Fibroblast of lung (primary cell): ENCODE results near the gene CORO6. TPM values are rescaled to one million over a fixed set of nuclear protein-coding genes. Genes with fewer than 3 reads are reported as not detected.
A peak's percentile ranks its signal among the peaks of the same experiment; 100 is the strongest.

ENCODE experiments used
- DNase-seq, 2 donors: peaks; one replicate each; pipeline versions ENCODE4 v3.0.0 to v3.0.0-alpha.2; 2010; ENCODE audit warnings: low read depth in 2 of 2
- H2AFZ ChIP-seq: 2 replicates; pipeline ENCODE4 v1.5.1; 2012; ENCODE audit warnings: low read length, control low read depth, inconsistent platforms
- H3K27ac ChIP-seq: 2 replicates; pipeline ENCODE4 v1.5.1; 2011; ENCODE audit warnings: low read length, control low read depth; ENCODE audit not compliant: insufficient read depth
- H3K27me3 ChIP-seq: 2 replicates; pipeline ENCODE4 v1.5.1; 2011; ENCODE audit warnings: mild to moderate bottlenecking, low read length; ENCODE audit not compliant: control insufficient read depth, insufficient read depth
- H3K36me3 ChIP-seq: 2 replicates; pipeline ENCODE4 v1.5.1; 2011; ENCODE audit warnings: low read length; ENCODE audit not compliant: control insufficient read depth, insufficient read depth
- H3K4me1 ChIP-seq: 2 replicates; pipeline ENCODE4 v1.5.1; 2011; ENCODE audit warnings: low read length; ENCODE audit not compliant: control insufficient read depth, insufficient read depth; ENCODE audit errors: extremely low read depth
- H3K4me2 ChIP-seq: 2 replicates; pipeline ENCODE4 v1.5.1; 2011; ENCODE audit warnings: low read length, control low read depth; ENCODE audit not compliant: insufficient read depth; ENCODE audit errors: extremely low read depth
- H3K4me3 ChIP-seq, 4 experiments: fragments of 200-600 bp in 1 of 4; sonication (generic) in 1 of 4; replicated peaks in 1 of 4; 2 replicates each; pipeline ENCODE4 v1.5.1; 2011 to 2016; ENCODE audit warnings: low read length in 4 of 4, low read depth in 3 of 4, mild to moderate bottlenecking in 3 of 4, control low read depth in 2 of 4, inconsistent platforms in 1 of 4, mixed read lengths in 1 of 4; ENCODE audit not compliant: insufficient read depth in 1 of 4; ENCODE audit errors: control extremely low read depth in 1 of 4
- H3K79me2 ChIP-seq: 2 replicates; pipeline ENCODE4 v1.5.1; 2012; ENCODE audit warnings: mild to moderate bottlenecking, low read length, inconsistent platforms; ENCODE audit not compliant: control insufficient read depth, insufficient read depth
- H3K9ac ChIP-seq: 2 replicates; pipeline ENCODE4 v1.5.1; 2011; ENCODE audit warnings: mild to moderate bottlenecking, low read length, control low read depth; ENCODE audit not compliant: insufficient read depth
- H3K9me3 ChIP-seq: 2 replicates; pipeline ENCODE4 v1.5.1; 2012; ENCODE audit warnings: low read depth, low read length; ENCODE audit not compliant: control insufficient read depth, insufficient read depth
- H4K20me1 ChIP-seq: 2 replicates; pipeline ENCODE4 v1.5.1; 2011; ENCODE audit warnings: low read length; ENCODE audit not compliant: control insufficient read depth, insufficient read depth; ENCODE audit errors: extremely low read depth
- EZH2 ChIP-seq: IDR thresholded peaks from 2 replicates; pipeline ENCODE4 v1.5.1; 2012; ENCODE audit warnings: low read length, control low read depth, mild to moderate bottlenecking; ENCODE audit errors: missing control alignments
- polyA plus RNA-seq, 2 donors: library from polyadenylated mRNA; depleted of rRNA in 1 of 2; stranded (reverse) in 1 of 2; unstranded in 1 of 2; fragments of >200 nt; gene quantifications; 2 replicates each; pipeline ENCODE4 v1.2.1, GENCODE V29; 2011 to 2012; ENCODE audit warnings: missing spikeins in 1 of 2
- total RNA-seq: library from RNA; depleted of rRNA; stranded (reverse); fragments of >200 nt; gene quantifications from 2 replicates; pipeline ENCODE4 v1.2.1, GENCODE V29; 2014
- TF ChIP-seq, protein P1 (sequence below), 2 donors: IDR thresholded peaks in 1 of 2; conservative IDR thresholded peaks in 1 of 2; 1 replicate in 1 of 2; 2 replicates in 1 of 2; pipeline ENCODE4 v1.5.1; 2011 to 2012; ENCODE audit warnings: low read length in 2 of 2, control low read depth in 1 of 2, inconsistent platforms in 1 of 2, low read depth in 1 of 2, mild to moderate bottlenecking in 1 of 2

CORO6 gene
- total and polyA plus RNA-seq, 2 donors (not counting 1 experiment from before 2014, with no cell fraction given), result 8.0 to 19.3 TPM

DNA sequence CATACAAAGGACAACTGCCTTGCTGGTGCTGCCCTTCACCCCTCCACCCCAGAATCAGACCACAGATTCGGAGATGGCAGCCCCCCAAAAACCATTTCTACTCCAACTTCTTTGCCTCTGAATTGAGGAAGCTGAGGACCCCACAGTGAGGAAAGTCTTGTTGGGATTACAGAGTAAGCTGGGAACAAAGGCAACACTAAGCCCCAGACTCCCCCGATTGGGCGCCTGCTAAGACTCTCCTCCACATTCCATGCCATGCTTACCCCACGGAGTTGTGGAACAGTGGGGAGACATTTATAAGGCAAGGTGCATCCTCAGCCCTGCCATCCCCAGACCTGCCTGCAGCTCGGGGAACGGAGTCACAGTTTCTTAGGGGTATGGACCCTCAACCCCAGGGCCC is 35.1 kb downstream of the CORO6 start:
- Histone ChIP-seq H2AFZ (no peak overlapping the region), H4K20me1 (no peaks in the 10 kb centered on the region), H3K4me1 (peaks cover 19% of the 10 kb centered on the region), H3K4me2 (peak overlapping the region; percentile 94), H3K9me3 (no peaks in the 10 kb centered on the region), H3K36me3 (peaks cover 8% of the 10 kb centered on the region), H3K4me3 (peak overlapping the region; percentile 72 to 85 (median 80)), H3K79me2 (peaks cover 52% of the 10 kb centered on the region), H3K27ac (no peak overlapping the region), H3K9ac (no peak overlapping the region), H3K27me3 (no peaks in the 10 kb centered on the region)
- TF ChIP-seq EZH2, result no peak
- TF ChIP-seq, protein P1, sequence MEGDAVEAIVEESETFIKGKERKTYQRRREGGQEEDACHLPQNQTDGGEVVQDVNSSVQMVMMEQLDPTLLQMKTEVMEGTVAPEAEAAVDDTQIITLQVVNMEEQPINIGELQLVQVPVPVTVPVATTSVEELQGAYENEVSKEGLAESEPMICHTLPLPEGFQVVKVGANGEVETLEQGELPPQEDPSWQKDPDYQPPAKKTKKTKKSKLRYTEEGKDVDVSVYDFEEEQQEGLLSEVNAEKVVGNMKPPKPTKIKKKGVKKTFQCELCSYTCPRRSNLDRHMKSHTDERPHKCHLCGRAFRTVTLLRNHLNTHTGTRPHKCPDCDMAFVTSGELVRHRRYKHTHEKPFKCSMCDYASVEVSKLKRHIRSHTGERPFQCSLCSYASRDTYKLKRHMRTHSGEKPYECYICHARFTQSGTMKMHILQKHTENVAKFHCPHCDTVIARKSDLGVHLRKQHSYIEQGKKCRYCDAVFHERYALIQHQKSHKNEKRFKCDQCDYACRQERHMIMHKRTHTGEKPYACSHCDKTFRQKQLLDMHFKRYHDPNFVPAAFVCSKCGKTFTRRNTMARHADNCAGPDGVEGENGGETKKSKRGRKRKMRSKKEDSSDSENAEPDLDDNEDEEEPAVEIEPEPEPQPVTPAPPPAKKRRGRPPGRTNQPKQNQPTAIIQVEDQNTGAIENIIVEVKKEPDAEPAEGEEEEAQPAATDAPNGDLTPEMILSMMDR (conservative IDR thresholded peaks at IDR 0.05 in 1 of 2, IDR thresholded peaks at IDR 0.05 in 1 of 2; ENCODE audit: low read depth in 1 of 2, low read length in 2 of 2), result no peak
- DNase-seq, result no peak

DNA sequence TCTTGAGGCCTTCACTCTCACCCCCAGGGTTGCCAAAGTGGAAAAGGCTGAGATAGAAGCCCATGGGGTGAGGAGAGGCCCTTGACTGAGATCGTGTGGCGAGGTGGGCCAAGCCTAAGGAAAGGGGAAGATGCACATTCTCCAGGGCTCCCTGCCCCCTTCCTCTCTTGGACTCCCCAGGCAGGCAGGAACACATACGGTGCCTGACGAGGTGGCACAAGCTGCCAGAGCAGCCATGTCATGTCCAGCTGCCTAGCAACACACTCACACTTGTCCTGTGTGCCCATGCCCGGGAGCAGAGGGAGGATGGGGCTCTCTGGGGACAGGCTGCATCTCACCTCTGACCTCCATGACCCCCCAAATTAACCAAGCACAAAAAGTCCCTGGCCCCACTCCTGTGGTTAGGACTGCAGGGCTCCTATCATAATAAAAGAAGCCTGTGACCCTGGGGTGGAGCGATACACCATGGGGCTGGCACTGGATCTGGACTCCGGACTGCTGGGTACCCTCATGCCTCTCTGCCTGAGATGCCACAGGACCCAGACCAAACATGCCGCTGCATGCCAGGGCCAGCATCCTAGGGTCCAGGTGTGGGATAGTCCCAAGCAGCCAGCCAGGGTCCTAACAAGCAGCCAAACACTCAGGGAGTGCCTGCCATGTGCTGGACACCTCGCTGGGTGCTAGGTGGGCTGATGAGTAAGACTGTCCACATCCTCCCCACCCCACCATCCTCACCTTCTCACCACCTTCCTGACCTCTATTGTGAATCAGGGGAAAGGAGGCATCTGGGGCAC is 35.8 kb downstream of the CORO6 start:
- no peak overlapping the region for H2AFZ ChIP-seq
- H3K79me2 ChIP-seq, result peaks cover 52% of the 10 kb centered on the region
- peaks cover 12% of the 10 kb centered on the region for H3K4me1 ChIP-seq
- H3K4me2 ChIP-seq, result peak overlapping the region; percentile 94
- no peaks in the 10 kb centered on the region for H4K20me1 ChIP-seq
- no peaks in the 10 kb centered on the region for H3K9me3 ChIP-seq
- DNase-seq, result no peak
- TF ChIP-seq, protein P1 (conservative IDR thresholded peaks at IDR 0.05 in 1 of 2, IDR thresholded peaks at IDR 0.05 in 1 of 2; ENCODE audit: low read depth in 1 of 2, low read length in 2 of 2), result no peak
- TF ChIP-seq EZH2, result no peak
- no peak overlapping the region for H3K9ac ChIP-seq
- no peak overlapping the region for H3K27ac ChIP-seq
- H3K27me3 ChIP-seq, result no peaks in the 10 kb centered on the region
- H3K4me3 ChIP-seq, result peak overlapping the region in 1 of 4 experiments; percentile 17
- peaks cover 8% of the 10 kb centered on the region for H3K36me3 ChIP-seq

DNA sequence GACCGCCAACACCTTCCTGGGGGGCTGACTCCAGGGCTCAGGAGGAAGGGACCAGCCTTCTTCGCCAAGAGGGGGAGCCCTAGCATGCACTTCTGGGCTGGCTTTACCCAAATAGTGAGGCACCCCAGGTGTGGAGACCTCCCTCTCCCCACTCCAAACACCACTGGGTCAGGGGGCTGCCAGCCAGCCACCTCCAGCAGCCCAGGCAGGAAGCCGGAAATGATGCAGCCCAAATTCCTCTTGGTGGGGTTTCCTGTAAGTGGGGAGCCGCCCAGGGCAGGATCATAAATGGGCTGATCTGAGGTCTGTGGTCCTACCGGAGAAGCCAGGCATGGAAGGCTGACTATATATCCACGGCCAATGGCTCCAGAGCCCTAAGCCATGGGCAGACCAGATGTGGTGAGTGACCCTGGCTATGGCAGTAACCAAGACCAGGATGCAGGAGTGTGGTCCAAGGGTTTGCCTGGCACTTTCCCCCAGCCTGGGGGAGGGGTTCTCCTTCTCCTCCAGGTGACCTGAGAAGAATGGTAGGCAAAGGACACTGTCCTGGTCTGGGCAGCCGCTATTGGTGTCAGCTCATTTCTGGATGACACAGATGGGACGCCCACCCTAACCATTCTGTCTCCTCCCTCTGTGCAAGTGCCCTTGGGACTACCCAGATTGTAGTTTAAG is 37.5 kb downstream of the CORO6 start:
- Histone ChIP-seq H3K27me3 (no peaks in the 10 kb centered on the region), H3K4me3 (no peak overlapping the region), H3K4me1 (peaks cover 10% of the 10 kb centered on the region), H3K4me2 (no peak overlapping the region), H2AFZ (no peak overlapping the region), H3K36me3 (peaks cover 8% of the 10 kb centered on the region), H3K79me2 (peaks cover 52% of the 10 kb centered on the region), H3K9ac (no peak overlapping the region), H3K27ac (no peak overlapping the region), H4K20me1 (no peaks in the 10 kb centered on the region), H3K9me3 (no peaks in the 10 kb centered on the region)
- peak in 1 of 2 donors; percentile 44 for DNase-seq
- TF ChIP-seq, protein P1 (conservative IDR thresholded peaks at IDR 0.05 in 1 of 2, IDR thresholded peaks at IDR 0.05 in 1 of 2; ENCODE audit: low read depth in 1 of 2, low read length in 2 of 2), result peak in 1 of 2 donors; percentile 36
- no peak for TF ChIP-seq EZH2
